T-helper 2 cell (primary cell): ENCODE results near the gene LUZP1.
A peak's percentile ranks its signal among the peaks of the same experiment; 100 is the strongest.

Experiments used
- DNase-seq, 5 experiments: peaks; one replicate each; pipeline versions ENCODE4 v3.0.0 to v3.0.0-alpha.2; 2012 to 2022

Gene LUZP1

DNA sequence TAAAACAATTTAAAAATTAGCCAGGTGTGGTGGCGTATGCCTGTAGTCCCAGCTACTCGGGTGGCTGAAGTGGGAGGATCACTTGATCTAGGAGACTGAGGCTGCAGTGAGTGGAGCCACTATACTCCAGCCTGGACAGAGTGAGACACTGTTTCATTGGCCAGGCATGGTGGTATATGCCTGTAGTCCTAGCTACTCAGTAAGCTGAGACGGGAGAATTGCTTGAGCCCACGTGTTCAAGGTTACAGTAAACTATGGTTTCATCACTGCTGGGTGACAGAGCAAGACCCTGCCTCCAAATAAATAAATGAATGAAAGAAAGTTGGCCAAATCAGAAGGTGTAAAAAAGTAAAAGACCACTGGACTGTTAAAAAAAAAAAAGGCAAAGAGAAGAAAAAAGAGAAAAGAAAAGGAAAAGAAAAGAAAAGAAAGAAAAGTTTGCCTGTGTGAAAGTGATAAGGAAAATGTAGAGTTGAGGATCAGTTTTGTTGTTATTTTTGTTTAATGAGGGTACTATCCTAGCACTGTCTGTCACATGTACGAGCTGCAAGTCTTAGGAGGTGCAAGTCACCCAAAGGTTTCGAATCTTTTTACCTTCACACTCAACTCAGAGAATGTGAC lies 52.3 kb downstream of the LUZP1 start:
- no peak for DNase-seq

- no peak for DNase-seq
Measured at GRCh38 chr1:23114424-23115079, 54.1 kb downstream of the LUZP1 start.

- DNase-seq = no peak
Measured at GRCh38 chr1:23111600-23112535, 56.8 kb downstream of the LUZP1 start.

DNA sequence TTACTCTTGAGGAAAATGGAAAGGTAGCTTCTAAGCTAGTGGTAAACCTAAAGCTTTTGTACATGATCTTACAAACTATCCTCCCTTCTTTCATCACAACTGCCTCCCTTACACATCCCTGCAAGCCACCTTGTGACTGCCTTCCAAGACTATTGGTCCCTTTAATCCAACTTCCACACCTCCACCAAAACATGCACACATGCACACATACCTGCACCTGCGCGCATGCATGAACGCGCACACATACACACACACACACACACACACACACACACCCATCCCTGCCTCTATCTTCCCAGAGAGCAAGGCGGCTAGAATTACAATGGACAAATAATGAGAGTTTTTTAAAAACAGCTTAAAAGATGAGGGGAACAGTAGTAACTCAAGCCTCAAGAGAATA lies 58.3 kb downstream of the LUZP1 start:
- DNase-seq = no peak

- no peak for DNase-seq
Measured at GRCh38 chr1:23108918-23109533, 59.6 kb downstream of the LUZP1 start.

DNA sequence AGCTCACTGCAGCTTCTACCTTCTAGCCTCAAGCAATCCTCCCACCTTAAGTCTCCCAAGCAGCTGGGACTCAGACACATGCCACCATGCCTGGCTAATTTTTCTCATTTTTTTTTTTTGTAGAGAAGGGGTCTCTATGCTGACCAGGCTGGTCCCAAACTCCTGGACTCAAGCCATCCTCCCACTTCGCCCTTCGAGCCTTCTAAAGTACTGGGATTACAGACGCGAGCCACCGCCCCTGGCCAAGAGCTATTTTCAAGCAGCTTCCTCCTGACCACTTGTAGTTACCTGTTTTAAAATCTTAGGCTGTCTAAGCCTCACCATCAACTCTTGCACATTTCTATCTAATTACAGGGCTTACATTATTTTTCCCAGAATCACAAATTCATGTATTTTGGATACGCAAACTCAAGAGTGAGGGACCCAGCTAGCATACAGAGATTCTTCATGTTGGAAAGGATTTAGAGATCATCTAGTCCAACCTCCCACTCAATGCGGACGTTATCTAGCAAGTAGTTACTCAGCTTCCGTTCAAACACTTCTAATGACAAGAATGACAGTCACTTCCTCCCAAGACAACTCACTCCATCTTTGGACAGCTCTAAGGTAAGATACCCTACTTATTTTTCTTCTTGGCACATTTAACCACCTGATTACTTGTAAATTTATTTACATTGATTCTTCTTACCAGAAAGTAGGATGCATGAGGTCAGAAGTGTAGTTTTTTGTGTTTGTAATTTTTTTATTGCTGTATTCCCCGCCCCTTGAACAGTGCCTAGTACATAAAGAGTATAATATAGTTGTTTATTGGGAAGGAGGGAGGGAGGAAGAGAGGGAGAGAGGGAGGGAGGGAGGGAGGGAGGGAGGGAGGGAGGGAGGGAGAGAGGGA lies 65.4 kb downstream of the LUZP1 start:
- DNase-seq = peak in 2 of 5 experiments; percentile 72 to 85

- DNase-seq = no peak
Measured at GRCh38 chr1:23102289-23102688, 66.4 kb downstream of the LUZP1 start.

- DNase-seq = no peak
Measured at GRCh38 chr1:23101887-23102286, 66.8 kb downstream of the LUZP1 start.

DNA sequence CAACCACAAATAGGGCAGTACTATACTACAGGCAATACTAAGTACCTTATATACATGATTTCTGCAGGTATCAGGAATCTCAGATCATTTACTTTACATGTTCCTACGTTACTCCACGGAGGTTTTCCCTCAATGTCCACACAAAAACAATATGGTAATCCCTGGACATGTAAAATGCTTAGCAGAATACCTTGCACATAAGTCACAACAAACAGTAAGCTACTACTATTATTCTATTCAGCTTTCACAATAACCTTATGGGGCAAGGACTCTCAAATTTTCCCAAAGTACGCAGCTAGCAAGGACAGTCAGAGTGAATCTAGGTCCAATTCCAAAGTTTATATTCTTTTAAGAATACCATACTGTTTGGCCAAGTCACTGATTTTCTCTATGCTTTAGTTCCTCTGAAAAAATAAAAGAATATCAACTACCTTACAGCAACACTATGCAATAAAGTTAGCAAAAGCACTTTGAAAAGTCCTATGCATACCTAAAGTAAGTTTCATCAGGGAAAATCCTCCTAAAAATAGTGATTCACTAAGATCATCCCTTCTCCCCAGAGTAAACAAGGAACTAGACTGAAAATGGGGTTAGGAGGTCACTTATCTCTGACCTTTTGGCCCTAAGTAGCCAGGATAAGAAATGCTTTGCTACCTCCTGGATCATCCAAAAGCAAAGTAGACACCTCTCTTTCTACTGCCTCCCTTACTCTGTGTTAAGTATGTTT lies 67.4 kb downstream of the LUZP1 start:
- DNase-seq = no peak

- peak in 2 of 5 experiments; percentile 73 to 79 for DNase-seq
Measured at GRCh38 chr1:23100074-23100748, 68.4 kb downstream of the LUZP1 start.

GRCh38 chr1:23099171-23099536 lies 69.5 kb downstream of the LUZP1 start:
- DNase-seq = no peak

DNA sequence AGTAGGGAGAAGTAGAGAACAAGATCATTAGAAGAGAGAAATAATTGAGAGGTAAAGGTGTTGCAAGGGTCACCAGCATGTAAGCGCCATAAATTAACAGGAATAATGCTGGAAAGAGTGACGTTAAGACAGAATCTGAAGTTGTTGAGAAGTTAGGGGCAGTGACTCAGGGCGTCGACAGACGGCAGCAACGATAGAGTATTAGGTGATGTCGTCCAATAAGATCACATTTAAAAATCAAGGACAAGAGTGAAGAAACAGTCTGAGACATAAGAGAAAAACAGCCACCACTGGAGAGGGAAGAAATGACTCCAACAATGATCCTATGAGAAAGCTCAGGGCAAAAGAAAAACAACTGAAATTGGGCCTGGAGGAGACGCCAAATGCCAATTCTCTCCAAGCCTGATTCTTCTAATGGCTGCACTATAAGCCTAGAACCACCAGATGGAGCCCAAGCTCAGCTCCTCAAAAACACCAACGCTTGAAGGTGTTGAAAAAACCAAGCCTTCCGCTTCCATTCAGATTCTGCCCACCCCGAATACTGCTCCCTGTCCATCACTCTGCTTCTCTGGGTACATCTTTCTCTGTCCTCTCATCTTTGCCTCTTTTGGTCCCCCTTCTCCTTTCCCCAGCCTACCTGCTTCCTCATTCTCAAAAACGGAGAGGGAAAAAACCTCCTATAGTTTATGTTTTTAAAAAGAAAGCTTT lies 70.0 kb downstream of the LUZP1 start:
- peak in 4 of 5 experiments; percentile 36 to 63 (median 44) for DNase-seq

DNA sequence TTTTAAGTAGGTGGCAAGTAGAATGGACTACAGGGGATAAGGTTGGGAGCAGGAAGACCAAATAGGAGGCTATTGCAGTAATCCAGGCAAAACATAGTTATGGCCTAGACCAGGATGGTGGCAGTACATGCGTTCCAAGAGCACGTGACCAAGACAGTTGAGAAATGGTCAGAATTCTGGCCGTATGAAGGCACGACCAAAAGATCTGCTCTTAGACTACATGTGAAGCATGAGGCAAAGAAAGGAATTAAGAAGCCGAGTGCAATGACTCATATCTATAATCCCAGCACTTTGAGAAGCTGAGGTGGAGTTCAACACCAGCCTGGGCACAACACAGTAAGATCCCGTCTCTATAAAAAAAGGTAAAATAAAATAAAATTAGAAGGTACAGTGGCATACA lies 71.3 kb downstream of the LUZP1 start:
- DNase-seq = no peak

DNA sequence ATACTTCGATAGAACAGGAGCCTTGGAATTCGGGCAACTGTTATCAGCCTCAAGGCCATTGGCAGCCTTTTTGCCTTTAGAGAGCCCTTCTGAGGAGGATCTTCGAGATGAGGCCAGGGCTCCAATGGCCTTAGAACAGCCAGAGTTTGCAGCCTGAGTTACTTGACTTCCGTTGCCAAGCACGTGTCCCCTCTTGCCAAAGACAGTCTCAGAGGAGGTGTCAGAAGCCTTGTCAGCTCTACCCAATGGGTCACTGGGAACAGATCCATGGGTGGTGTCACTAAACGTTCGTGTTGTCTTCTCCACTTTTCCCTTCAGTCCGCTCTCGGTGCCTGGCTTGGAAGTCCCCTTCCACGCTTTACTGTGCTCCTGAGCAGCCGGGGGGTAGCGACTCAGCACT lies 76.2 kb downstream of the LUZP1 start:
- DNase-seq = no peak

- no peak for DNase-seq
Measured at GRCh38 chr1:23091545-23091944, 77.1 kb downstream of the LUZP1 start.

DNA sequence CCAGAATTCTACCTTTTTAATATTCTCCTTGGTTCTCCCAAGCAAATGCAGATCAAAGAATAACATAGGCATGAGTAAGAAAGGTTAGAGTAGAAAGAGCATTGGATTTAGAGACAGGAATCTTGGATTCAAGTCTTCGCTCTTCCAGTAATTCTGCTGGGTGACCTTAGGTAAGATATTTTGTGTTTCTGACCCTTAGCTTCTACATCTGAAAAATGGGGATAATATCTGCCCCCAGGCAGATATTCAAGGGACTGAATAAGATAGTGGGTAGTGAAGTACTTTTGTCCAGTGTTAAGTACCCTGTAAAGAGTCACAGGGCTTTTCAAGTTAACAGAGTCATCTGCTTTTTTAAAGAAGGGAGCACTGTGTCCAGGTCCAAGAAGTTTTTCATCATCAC lies 78.6 kb downstream of the LUZP1 start:
- no peak for DNase-seq

GRCh38 chr1:23088027-23088426 lies 80.6 kb downstream of the LUZP1 start:
- DNase-seq = no peak

DNA sequence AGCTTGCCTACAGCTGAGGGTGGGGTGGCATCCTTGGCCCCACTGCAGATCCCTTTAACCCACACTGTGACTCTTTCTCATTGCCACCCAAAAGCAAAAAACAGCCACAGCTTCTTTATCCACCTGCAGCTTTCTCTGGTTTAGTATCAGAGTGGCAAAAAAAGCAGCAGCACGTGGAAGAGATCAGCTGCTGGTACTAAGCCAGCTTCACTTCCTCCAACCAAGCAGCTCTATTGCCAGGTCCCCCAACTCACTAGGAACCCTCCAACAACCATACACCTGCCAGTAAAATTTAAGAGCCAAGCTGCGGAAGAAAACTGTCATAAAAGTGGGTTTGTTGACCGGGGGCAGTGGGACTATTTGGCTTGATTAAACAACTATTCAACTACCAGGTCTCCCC lies 83.0 kb downstream of the LUZP1 start:
- DNase-seq = no peak

DNA sequence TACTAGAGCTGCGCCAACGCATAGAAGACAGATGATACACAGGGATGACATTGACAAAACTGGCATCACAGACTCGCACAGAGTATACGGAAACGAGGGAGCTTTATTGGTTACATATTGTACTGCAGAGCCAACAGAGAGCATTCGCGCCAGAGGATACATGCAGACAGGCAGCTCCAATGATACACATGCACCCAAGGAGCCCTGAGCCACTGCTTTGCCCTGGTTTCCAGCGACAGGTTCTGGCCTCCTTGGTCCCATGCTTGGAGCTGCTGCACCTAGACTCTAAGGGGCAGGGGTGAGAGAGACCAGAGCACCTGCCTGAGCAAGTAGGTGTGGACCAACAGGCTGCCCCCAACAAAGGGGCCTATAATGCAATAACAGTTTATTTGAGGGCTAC lies 83.8 kb downstream of the LUZP1 start:
- DNase-seq = no peak
